Measurements from ENCODE around the gene GIPR.
"Not testable (repeated sequence)": the region's sequence is repeated elsewhere in the genome, so short reads cannot be mapped to it uniquely, and the experiment has no call there.

Gene GIPR, protein sequence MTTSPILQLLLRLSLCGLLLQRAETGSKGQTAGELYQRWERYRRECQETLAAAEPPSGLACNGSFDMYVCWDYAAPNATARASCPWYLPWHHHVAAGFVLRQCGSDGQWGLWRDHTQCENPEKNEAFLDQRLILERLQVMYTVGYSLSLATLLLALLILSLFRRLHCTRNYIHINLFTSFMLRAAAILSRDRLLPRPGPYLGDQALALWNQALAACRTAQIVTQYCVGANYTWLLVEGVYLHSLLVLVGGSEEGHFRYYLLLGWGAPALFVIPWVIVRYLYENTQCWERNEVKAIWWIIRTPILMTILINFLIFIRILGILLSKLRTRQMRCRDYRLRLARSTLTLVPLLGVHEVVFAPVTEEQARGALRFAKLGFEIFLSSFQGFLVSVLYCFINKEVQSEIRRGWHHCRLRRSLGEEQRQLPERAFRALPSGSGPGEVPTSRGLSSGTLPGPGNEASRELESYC

DNA sequence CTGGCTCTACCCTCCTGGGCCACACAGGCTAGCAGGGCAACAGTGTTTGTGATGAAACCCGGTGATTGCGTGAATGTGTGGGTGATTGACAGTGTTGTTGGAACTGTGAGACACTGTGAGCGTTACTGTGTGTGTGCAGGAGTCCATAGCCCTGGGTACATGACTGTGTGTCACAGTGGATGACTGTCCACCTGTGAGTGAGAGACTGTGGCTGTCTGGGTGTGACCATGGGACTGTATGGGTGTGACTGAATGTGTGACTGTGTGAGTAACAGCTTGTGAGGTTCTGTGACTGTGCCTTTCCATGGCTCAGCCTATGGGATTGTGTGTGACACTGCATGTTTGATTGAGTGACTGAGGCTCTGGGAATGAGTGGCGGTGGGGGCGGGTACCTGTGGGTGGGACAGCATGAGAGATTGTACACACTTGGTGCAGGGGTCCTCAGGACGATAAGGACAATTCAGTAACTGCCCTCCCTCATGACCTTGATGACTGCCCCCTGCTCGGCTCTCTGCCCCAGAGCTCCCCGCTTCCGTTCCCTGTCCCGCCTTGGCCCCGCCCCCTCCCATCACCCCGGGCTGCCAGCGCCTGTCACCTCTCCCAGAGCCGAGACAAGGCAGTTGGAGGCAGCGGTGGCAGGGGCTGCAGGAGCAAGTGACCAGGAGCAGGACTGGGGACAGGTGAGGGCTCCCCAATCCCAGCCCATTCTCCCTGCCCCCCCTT is at the start of gene GIPR:
Gene GIPR, plus strand, starts transcription at position 602 of the 722 bp plus-strand sequence. CDS start 1,300 bp downstream, outside the sequence.
- DNase-seq = peak in 13 of 58 donors; percentile 4 to 52 (median 17)

DNA sequence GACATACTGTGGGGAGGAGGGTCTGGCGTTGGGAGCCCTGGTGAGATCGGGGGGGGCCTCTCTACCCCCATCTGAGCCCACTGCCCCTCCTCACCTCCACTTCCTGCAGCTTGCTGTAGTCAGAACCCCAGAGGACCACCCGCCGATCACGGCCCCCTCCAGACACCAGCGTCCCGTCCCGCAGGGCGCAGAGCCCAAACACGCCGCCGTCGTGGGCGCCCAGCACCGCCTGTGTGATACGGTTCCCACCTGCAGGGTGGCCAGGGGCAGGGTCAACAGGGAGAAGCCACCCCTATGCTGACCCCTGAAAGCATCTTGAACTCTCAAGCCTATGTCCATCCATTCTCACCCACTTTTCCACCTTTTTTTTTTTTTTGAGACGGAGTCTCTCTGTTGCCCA is 46.6 kb upstream of the GIPR start:
- no peak for DNase-seq

DNA sequence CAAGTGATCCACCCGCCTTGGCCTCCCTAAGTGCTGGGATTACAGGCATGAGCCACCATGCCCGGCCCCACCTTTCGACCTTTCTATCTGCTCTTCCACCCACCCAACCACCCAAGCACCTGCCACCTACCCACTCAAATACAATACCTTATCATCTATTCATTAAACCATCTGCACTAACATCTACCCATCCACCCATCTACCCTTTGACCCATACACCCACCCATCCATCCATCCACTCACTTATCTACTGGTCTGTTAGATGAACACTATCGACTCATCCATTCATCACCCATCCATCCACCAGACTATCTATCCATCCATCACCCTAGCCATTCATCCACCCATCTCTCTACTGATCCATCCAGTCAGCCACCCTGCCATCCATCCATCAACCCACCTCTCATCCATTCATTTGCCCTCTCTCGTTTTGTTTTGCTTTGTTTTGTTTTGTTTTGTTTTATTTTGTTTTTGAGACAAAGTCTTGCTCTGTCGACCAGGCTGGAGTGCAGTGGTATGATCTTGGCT is 46.0 kb upstream of the GIPR start:
- DNase-seq = no peak

DNA sequence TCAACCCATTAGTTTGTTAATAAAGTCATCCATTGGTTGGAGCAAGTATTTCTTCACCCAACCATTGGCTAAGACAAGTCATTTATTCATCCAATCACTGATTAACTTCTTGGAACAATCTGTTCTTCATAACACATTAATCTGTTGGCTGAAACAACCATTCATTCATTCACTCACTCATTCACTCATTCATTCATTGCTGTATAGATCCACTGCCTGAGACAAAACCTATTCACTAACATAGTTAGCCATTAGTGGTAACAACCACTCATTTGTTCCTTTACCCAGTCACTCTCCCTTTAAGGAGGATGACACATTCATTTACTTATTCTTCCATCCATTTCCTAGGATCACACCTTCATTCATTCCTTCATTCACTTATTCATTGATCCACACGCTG is 44.0 kb upstream of the GIPR start:
- no peak for DNase-seq

DNA sequence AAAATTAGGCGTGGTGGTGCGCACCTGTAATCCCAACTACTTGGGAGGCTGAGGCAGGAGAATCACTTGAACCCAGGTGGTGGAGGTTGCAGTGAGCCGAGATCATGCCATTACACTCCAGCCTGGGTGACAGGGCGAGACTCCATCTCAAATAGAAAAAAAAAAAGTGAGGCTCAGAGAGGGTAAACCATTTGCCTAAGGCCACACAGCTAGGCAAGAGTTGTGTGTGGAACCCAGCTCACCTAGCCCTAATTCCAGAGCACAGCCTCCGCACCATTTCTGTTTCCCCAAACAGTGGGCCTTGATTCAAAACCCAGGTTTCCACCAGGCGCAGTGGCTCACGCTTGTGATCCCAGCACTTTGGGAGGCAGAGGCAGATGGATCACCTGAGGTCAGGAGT is 39.8 kb upstream of the GIPR start:
- DNase-seq = not testable (repeated sequence)

DNA sequence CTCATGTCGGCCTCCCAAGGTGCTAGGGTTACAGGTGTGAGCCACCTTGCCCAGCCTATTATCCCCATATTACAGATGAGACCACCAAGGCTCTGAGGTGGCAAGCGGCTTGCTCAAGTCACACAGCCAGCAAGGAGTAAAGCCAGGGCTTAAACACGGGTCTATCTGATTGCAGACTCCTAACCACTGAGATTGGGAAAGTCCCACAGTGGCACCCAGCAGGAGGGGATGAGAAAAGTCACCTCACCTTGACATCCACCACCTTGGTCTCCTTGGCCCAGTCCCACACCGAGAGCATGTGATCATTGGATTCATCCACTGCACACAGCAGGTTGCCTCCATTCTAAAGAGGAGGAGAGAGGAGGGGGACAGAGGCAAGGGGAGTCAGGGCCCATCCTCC is 38.3 kb upstream of the GIPR start:
- DNase-seq = no peak

DNA sequence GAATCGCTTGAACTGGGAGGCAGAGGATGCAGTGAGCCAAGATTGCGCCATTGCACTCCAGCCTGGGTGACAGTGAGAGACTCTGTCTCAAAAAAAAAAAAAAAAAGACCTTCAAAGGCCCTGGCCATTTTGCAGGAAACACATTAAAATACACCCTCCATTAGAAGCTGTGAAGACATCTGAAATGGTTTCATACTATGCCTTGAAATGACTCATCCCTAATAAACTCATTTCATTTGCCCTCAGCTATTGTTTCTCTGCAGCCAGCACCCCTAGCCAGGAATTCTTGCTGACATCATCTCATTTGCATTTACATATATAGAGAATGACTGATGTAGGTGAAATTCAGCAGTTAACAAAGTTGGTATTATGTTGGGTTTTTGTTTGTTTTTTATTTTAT is 37.6 kb upstream of the GIPR start:
- peak in 1 of 58 donors; percentile 12 for DNase-seq

DNA sequence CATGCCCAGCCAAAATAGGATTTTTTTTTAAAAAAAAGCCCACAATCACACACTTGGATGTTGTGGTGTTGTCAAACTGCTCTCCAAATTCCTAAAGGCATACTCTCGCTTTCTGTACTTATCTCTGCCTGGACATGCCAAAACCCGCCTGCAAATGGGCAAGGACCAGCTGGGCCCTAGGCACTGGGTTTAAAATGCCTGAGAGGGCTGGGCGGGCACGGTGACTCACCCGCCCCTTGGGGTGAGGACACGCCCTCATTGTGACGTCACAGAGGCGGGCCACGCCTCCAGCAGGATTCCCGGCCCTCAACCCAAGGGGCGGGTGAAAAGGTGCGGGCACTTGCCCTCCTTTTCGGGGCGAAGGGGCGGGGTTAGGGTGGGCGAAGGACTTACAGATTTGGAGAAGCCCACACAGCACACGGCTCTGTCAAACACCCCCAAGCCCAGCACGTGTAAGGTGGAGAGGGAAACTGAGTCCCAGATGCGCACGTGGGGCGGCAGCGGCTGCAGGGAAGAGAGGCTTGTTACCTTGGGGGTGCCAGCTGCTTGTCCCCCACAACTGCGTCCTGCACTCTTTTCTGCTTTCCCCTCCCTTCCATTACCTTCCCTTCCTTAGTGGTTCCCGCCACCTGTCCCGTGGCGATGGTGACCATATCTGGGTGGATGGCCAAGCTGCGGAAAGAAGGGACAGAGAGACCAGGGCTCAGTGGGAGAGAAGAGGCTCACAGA is 35.4 kb upstream of the GIPR start:
- peak in 22 of 58 donors; percentile 1 to 63 (median 18) for DNase-seq

DNA sequence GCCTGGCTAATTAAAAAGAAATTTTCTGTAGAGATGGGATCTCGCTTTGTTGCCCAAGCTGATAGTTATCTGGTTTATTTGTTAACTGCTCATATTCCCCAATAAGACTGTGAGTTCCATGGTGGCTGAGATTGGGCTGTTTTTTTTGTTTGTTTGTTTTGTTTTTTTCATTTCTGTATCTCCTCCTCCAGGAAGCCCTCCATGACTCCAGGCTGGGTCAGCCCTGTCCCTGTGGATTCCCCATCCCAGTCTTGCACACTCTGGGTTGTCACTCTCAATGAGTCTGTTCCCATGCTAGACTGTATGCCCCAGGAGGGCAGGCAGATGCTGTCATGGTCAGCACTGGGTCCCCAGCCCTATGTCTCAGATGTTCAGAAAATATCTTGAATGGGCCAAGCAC is 31.7 kb upstream of the GIPR start:
- DNase-seq = no peak

DNA sequence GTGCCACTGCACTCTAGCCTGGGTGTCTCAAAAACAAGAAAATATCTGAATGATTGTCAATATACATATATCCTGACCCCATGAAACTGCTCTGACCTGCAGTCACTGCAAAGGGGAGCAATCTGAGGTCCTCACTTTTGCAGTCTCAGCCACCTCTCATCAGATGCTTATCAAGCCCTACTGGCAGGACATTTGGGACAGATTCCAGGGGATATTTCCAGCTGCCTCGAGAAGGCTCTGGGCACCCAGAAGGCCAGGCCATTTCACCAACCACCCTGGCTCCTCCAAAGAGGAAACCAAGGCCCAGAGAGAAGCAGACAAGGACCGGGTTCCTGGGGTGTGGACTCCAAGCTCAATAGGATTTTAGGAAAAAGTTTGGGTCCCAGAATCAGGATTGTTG is 31.1 kb upstream of the GIPR start:
- no peak for DNase-seq

DNA sequence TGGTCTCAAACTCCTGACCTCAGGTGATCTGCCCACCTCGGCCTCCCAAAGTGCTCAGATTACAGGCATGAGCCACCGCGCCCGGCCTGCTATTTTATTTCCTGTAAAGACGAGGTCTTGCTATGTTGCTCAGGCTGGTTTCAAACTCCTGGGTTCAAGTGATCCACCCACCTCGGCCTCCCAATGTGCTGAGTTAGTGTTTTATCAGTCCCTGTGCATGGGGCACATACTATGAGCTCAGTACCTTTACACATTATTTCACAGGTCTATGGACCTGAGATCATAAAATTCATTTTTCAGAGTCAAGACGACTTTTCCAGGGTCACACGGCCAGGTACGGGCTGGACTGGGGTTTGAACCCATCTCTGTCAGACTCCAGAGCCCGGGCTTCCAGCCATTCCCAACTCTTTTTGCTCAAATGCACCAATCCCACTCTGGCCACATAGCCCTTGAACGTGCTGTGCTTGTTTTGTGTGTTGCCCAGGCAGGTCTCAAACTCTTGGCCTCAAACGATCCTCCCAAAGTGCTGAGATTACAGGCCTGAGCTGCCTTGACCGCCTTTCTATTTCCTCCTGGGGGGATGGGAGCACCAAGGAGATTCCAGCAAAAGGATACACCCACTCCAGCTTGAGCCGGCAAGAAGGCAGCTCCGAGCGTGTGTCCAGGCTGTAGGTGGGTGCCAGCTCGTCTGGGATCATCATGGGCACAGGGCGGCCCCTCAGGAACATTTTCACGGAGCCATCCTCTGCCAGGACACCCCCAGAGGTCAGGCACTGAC is 29.9 kb upstream of the GIPR start:
- no peak for DNase-seq

DNA sequence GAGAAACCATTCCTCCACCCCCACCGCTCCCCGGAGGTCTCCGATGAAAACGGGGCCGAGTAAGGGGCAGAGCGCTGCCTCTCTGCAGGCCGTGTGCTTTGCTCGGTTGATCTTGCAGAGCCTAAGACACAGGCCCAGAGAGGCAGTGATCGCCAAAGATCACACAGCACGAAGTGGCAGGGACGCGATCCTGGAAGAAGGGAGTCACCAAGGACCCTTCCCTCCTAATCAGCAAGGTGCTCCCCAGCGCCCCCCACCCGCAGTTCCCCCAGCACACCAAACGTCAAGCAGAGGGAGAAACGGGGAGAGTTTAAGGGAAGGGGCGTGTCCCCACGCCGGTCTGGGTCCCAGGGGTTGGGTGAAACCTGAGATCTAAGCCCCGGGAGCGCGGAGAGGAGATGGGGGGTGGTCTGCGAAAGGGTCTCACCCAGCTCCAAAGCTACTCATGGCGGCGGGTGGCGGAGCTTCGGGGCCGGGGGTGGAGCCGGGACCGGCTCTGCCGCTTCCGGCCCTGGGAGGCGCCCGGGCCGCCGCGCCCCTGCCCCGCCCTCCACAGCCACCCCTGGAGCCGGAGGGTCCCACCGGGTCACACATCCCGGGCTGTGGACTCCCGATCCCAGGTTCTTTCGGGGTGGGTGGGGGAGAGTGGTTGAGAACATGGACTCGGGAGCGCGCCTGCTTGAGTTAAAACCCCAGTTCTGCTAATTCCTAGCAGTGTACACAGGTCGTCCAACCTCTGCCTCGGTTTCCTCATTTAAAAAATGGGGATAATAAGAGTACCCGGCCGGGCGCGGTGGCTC is 28.9 kb upstream of the GIPR start, which contains the start of gene EML2:
Gene EML2, minus strand, starts transcription at position 468 of the 800 bp plus-strand sequence. Its CDS starts 21 bp downstream, at position 447.
- DNase-seq = no peak

DNA sequence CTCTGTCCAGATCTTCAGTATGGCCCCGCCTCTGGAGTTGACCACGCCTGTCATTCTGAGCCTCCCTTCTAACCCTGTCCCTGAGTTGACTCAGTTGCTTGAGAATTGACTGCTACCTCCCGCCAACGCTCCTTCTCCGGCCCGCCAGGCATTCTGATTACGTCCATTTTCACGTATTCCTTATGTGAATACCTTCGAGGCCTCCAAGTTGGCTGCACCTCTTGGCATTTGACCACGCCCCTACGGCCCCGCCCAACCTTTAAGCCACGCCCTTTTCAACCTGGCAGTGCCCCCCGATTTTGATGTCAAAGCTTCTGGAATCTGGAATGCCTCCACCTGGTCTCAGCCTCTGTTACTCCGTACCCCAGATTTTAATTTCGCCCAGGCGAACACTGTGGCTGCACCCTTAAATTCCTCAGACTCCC is 27.2 kb upstream of the GIPR start:
- no peak for DNase-seq

DNA sequence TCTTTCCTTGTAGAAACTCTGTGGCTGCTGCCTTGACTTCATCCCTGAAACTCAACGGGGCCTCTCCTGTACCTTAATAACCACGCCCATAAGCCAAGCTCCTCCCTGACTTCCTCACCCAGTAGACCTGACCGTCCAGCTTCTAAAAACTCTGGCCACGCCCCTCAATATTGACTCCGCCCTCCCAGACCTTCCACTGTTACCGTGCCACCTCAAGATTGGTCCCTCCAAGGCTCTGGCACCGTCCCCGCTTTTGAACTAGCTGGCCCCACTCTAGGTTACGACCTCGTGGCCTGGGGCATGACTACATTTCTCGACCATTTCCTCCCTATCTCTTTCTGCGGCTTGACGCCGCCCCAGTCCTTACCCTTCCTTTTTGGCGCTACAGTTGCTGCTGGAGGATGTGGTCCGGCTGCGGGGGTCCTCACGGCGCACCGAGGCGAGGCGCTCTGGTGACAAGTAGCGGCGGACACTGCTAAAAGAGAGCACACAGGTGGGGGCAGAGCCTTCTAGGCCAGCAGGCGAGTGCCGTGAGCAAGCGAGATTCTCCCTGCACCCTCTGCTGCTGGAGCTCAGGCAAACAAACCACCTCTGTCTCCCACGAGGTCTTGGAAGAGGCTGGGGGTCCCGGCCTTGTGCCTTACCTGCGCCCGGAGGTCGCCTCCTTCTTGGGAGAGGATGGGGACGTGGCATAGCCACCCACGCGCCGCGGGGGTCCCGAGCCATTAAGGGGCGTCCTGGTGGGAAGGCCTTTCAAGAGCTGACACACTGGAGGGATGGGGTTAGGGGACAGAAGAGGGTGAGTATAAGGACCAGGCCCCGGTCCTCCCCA is 26.5 kb upstream of the GIPR start:
- peak in 8 of 58 donors; percentile 7 to 31 (median 10) for DNase-seq

DNA sequence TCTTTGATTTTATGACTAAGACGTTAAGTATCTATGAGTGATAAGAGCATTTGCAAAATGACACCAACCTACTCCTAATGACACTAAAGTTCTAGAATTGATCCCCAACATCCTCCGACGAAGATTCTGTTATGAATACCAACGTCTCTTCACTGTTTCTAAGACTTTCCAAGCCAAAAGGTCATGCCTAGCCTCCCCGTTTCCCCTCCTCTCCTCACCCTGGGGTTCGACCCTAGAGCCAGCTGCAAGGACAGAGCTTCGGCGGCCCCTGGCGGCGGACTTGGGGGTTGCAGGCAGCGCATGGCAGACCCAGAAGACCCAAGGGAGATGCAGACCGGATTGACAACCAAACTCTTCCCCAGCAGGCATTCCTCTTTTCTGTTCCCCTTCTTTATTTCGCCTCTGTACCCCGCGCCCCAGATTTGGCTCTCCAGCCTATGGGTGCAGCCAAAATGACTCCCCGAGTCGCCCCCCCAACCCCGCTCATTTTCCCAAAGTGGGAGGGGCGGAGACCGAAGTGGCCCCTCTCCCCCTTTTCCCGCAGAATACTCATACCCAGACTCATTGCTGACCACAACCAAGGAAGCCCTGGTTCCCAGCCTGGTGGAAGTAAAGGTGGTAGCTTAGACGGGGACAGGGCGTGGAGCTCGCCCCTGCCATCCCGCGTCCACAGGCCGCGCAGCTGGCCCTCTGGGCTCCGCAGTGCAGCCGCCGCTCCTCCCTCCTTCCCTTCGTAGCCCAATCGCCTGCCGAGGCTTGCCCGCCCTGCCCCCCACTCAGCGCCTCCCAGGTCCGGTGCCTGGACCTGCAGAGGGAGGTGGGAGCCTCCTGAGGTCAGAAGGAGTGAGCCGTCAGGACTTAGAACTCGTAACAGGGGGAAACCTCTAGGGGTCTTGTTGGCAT is 24.7 kb upstream of the GIPR start:
- peak; percentile 7 to 93 (median 80) for DNase-seq

DNA sequence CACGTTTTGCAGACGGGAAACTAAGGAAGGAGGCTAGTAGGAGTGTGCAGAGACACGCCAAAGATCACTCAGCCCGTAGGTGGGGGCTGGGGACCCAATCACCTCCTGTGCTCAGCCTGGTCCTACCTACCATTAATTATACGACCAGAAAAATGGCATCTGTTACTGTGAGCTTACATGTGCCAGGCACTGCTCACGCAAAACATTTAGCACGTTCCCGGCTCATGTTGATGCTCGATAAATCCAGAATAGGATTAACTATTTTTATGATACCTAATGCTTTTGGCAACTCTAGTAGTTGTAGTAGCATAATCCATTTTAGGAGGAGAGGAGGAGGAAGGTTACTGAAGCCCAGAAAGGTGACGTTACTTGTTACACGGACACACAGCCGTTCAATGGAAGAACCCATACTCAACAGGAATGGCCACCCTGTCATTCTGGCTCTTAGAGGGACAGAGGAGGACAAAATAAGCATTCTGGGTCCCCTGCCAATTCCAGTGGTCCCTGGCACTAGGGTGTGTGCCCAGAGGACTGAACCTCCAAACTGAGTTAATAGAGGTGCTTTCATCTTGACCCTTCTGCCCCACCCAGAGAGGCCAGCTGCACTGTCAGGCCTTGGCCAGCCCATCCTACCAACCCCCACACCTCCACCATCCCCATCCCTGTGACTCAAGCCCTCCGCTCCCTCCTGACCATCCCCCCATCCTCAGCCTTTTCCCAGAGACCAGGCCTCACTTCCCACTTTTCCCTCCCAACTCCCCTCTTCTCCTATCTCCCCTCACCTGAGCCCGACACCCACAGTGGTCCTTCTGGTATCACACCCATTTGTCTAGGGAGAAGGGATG is 23.9 kb upstream of the GIPR start:
- peak in 31 of 58 donors; percentile 5 to 56 (median 23) for DNase-seq
